GM12878 (cell line): ENCODE data around the gene C1QL4. TPM values are rescaled to one million over a fixed set of nuclear protein-coding genes. Genes with fewer than 3 reads are reported as not detected.

Experiments
- ATAC-seq: fragments of 200-7000 bp; cut with Tn5 transposase; 3 replicates; pipeline ENCODE4 v1.9.1; 2020; ENCODE audit warnings: mild to moderate bottlenecking, moderate library complexity
- BruUV-seq: library from RNA; stranded (reverse); fragments of 400-500 nt; replicated peaks from 2 replicates; lab custom pipeline; 2021; lab: Mats Ljungman, UMichigan
- CTCF ChIA-PET: fragments of 300-600 bp; sonication (Branson Sonifier 250); formaldehyde crosslinking; extraction: SDS; loops from one replicate; lab custom pipeline; 2021; ENCODE audit warnings: inconsistent platforms; lab: Yijun Ruan, JAX
- POLR2A ChIA-PET: fragments of 350-600 bp; formaldehyde crosslinking; extraction: SDS; loops from one replicate; lab custom pipeline; 2021; ENCODE audit warnings: inconsistent platforms; lab: Charles Lee
- RAD21 ChIA-PET: fragments of 300-600 bp; sonication (Branson Sonifier 250); formaldehyde crosslinking; loops from one replicate; lab custom pipeline; 2023; ENCODE audit warnings: antibody characterized with exemption; ENCODE audit not compliant: unreplicated experiment; lab: Charles Lee
- SMC1A ChIA-PET: fragments of 300-600 bp; sonication (Branson Sonifier 250); formaldehyde crosslinking; loops from one replicate; lab custom pipeline; 2023; ENCODE audit not compliant: unreplicated experiment, uncharacterized antibody; lab: Charles Lee
- DNase-seq: peaks from one replicate; pipeline ENCODE4 v3.0.0-alpha.2; 2011; ENCODE audit warnings: low read depth, low spot score
- FAIRE-seq: peaks from 3 replicates; lab custom pipeline; 2011; peaks lifted over from hg19 to GRCh38; lab: Jason Lieb, UNC
- H2AFZ ChIP-seq: 2 replicates; pipeline ENCODE4 v1.6.0; 2011; ENCODE audit warnings: low read depth, low read length, control low read depth; ENCODE audit not compliant: control insufficient read depth
- H3K27ac ChIP-seq: 2 replicates; pipeline ENCODE4 v1.5.1; 2011; ENCODE audit warnings: control low read depth; ENCODE audit not compliant: control insufficient read depth, insufficient read depth
- H3K27me3 ChIP-seq, 2 experiments: replicated peaks in 1 of 2; 2 replicates each; pipeline versions ENCODE4 v1.6.0 to v1.6.1; 2011; ENCODE audit warnings: low read length in 1 of 2; ENCODE audit not compliant: control insufficient read depth in 2 of 2, insufficient read depth in 2 of 2
- H3K36me3 ChIP-seq, 2 experiments: 2 replicates each; pipeline ENCODE4 v1.5.1; 2011; ENCODE audit warnings: low read length in 1 of 2; ENCODE audit not compliant: control insufficient read depth in 2 of 2, insufficient read depth in 2 of 2
- H3K4me1 ChIP-seq: 2 replicates; pipeline ENCODE4 v1.6.1; 2011; ENCODE audit warnings: mild to moderate bottlenecking, low read length, moderate library complexity, mixed read lengths; ENCODE audit not compliant: control insufficient read depth, insufficient read depth
- H3K4me2 ChIP-seq: 2 replicates; pipeline ENCODE4 v1.6.0; 2011; ENCODE audit warnings: control low read depth; ENCODE audit not compliant: control insufficient read depth, insufficient read depth
- H3K4me3 ChIP-seq: fragments of 200-600 bp; sonication (generic); 2 replicates; pipeline ENCODE4 v1.5.1; 2016
- H3K79me2 ChIP-seq: 2 replicates; pipeline ENCODE4 v1.6.0; 2011; ENCODE audit warnings: low read length; ENCODE audit not compliant: control insufficient read depth, insufficient read depth
- H3K9ac ChIP-seq: 2 replicates; pipeline ENCODE4 v1.8.0; 2011; ENCODE audit warnings: low read length, control low read depth, mixed read lengths; ENCODE audit not compliant: control insufficient read depth, insufficient read depth
- H3K9me3 ChIP-seq: replicated peaks from 3 replicates; pipeline ENCODE4 v1.5.1; 2011; ENCODE audit warnings: mild to moderate bottlenecking, low read length; ENCODE audit not compliant: control insufficient read depth, insufficient read depth
- H4K20me1 ChIP-seq: 2 replicates; pipeline ENCODE4 v1.6.0; 2011; ENCODE audit not compliant: control insufficient read depth, insufficient read depth
- ATF2 ChIP-seq: IDR thresholded peaks from 2 replicates; pipeline ENCODE4 v1.6.1; 2012; ENCODE audit warnings: low read length, inconsistent platforms
- CBFB ChIP-seq: IDR thresholded peaks from 2 replicates; pipeline ENCODE4 v1.6.1; 2016; ENCODE audit warnings: antibody characterized with exemption, low read depth
- CREB1 ChIP-seq: IDR thresholded peaks from 2 replicates; pipeline ENCODE4 v1.6.1; 2012; ENCODE audit warnings: low read depth, mild to moderate bottlenecking, inconsistent platforms
- KLF5 ChIP-seq: fragments of 450-650 bp; IDR thresholded peaks from 2 replicates; pipeline ENCODE4 v1.6.1; 2014; ENCODE audit warnings: mild to moderate bottlenecking; ENCODE audit not compliant: partially characterized antibody
- PRDM15 ChIP-seq: fragments of 450-650 bp; formaldehyde crosslinking; IDR thresholded peaks from 2 replicates; pipeline ENCODE4 v1.4.0; 2020; ENCODE audit warnings: mild to moderate bottlenecking, moderate library complexity
- RCOR1 ChIP-seq: conservative IDR thresholded peaks from 2 replicates; pipeline ENCODE4 v1.6.1; 2012; ENCODE audit warnings: low read depth, low read length, improper control_type of control experiment
- TBL1XR1 ChIP-seq: IDR thresholded peaks from 2 replicates; pipeline ENCODE4 v1.6.1; 2012; ENCODE audit warnings: low read depth, low read length, improper control_type of control experiment
- ZNF207 ChIP-seq: fragments of 450-650 bp; IDR thresholded peaks from 2 replicates; pipeline ENCODE4 v1.6.1; 2014; ENCODE audit warnings: antibody characterized with exemption, mild to moderate bottlenecking, borderline replicate concordance
- ZNF592 ChIP-seq: fragments of 450-650 bp; IDR thresholded peaks from 2 replicates; pipeline ENCODE4 v1.6.1; 2017; ENCODE audit warnings: mild to moderate bottlenecking, moderate library complexity
- WGBS: methylation state at CpG from one replicate; pipeline ENCODE4 v1.1.6; 2016; ENCODE audit warnings: low lambda C conversion rate; ENCODE audit not compliant: insufficient replicate concordance, insufficient coverage; ENCODE audit errors: missing lambda C conversion rate; 5-methylcytosine and 5-hydroxymethylcytosine counted together
- in situ Hi-C: fragments of 300-500 bp; cut with MboI; formaldehyde crosslinking; loops from 9 replicates; pipeline ENCODE4 v1.14.3; 2018; ENCODE audit warnings: mixed read lengths
- intact Hi-C: fragments of 100-400 bp; cut with micrococcal nuclease; formaldehyde crosslinking; loops from one replicate; pipeline ENCODE4 v1.14.2; 2022; ENCODE audit not compliant: unreplicated experiment
- polyA plus RNA-seq, 11 experiments: library from polyadenylated mRNA; depleted of rRNA in 4 of 11; unstranded in 6 of 11; stranded (reverse) in 5 of 11; fragments of >200 nt; fragmentation: Nextera tagmentation in 4 of 11; fragmentation: Illumina TruSeq in 1 of 11; extraction: Ambion mirVana in 4 of 11; extraction: Trizol in 1 of 11; gene quantifications; 1 replicate in 1 of 11; 2 replicates in 10 of 11; pipeline versions ENCODE4 v1.2.1 to v1.2.3, GENCODE V29; 2011 to 2016; ENCODE audit warnings: inconsistent platforms in 2 of 11, missing spikeins in 2 of 11, low read depth in 1 of 11
- total RNA-seq, 4 experiments: library from RNA; depleted of rRNA in 3 of 4; stranded (reverse); fragments of >200 nt in 3 of 4; fragmentation: Illumina TruSeq in 1 of 4; extraction: Trizol in 1 of 4; gene quantifications; 2 replicates each; pipeline versions ENCODE4 v1.2.1 to v1.2.3, GENCODE V29; 2013 to 2021

Gene C1QL4
- total and polyA plus RNA-seq, 10 of the 15 experiments (the other 5 are each of a cell fraction or from before 2014, with no cell fraction given): 0.05 TPM; not detected in 9

GRCh38 chr12:49309386-49309785, 27.6 kb downstream of the C1QL4 start:
- intact Hi-C loops: no loop called here
- SMC1A ChIA-PET: interaction anchor here (1.2 kb wide), 1 partner anchor 21 kb away, joined by 3 read pairs; no protein-coding TSS in a partner anchor
- FAIRE-seq (no peak), DNase-seq (no peak), ATAC-seq (no peak)
- Histone ChIP-seq H3K4me1 (no peaks in the 10 kb centered on the region), H3K9ac (no peak overlapping the region), H4K20me1 (no peaks in the 10 kb centered on the region), H3K79me2 (no peaks in the 10 kb centered on the region), H3K9me3 (no peaks in the 10 kb centered on the region), H3K4me2 (no peak overlapping the region), H3K36me3 (no peaks in the 10 kb centered on the region), H2AFZ (no peak overlapping the region), H3K27me3 (no peaks in the 10 kb centered on the region; a peak in 1 of 4 replicates), H3K4me3 (no peak overlapping the region), H3K27ac (no peak overlapping the region)
- TF ChIP-seq CREB1 (no peak), KLF5 (no peak), TBL1XR1 (no peak), ZNF207 (no peak), CBFB (no peak), PRDM15 (CRISPR knock-in tag) (no peak), ATF2 (no peak), RCOR1 (no peak), ZNF592 (no peak)
- no TSS peak for BruUV-seq
- POLR2A ChIA-PET: no interaction called here
- CTCF ChIA-PET: interaction anchor here (0.5 kb wide), 1 partner anchor 231 kb away, joined by 3 read pairs; no protein-coding TSS in a partner anchor
- in situ Hi-C loops: no loop called here
- WGBS: 50% methylated on average over 7 of the region's 7 CpGs
- RAD21 ChIA-PET: no interaction called here
